ENCODE data around the gene TSC22D2.

DNA sequence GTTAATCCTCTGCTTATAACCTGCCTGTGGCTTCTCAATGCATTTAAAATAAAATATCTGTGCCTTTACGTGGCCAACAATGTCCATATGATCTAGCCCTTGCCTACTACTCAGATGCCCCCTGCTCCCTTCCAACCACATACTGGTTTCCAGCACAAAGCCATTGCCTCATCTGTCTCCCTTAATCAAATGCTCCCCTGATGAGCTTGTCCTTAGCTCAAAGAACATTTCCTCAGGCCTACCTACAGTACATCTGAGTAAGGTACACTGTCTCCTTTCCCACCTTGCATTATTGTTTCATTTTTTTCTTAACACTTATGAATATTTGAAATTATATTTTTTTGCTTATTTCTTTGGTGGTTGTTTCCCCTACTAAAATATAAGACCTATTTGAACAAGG, 5.9 kb upstream of the TSC22D2 start:
- no peak for TF ChIP-seq SUZ12 (IDR thresholded peaks at IDR 0.05)
- TF ChIP-seq NFRKB (IDR thresholded peaks at IDR 0.05) = no peak
- no peak for TF ChIP-seq ELF4 (IDR thresholded peaks at IDR 0.05)
- TF ChIP-seq, protein P1, sequence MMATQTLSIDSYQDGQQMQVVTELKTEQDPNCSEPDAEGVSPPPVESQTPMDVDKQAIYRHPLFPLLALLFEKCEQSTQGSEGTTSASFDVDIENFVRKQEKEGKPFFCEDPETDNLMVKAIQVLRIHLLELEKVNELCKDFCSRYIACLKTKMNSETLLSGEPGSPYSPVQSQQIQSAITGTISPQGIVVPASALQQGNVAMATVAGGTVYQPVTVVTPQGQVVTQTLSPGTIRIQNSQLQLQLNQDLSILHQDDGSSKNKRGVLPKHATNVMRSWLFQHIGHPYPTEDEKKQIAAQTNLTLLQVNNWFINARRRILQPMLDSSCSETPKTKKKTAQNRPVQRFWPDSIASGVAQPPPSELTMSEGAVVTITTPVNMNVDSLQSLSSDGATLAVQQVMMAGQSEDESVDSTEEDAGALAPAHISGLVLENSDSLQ (IDR thresholded peaks at IDR 0.05) = no peak
- no peak for TF ChIP-seq HDGF (IDR thresholded peaks at IDR 0.05; ENCODE audit: borderline replicate concordance)
- no peak for TF ChIP-seq FOXA1 (IDR thresholded peaks at IDR 0.05)
